Chondrocyte (in vitro differentiated cells): ENCODE measurements around the gene IL19. TPM values are rescaled to one million over a fixed set of nuclear protein-coding genes. Genes with fewer than 3 reads are reported as not detected.

Experiments used
- DNase-seq: peaks from one replicate; pipeline ENCODE4 v3.0.0; 2021; ENCODE audit warnings: mixed read lengths, low spot score
- H3K27ac Mint-ChIP-seq: one replicate; pipeline ENCODE4 v1.8.0; 2021; ENCODE audit warnings: mild to moderate bottlenecking, moderate library complexity, mixed read lengths; ENCODE audit not compliant: unreplicated experiment
- H3K27me3 Mint-ChIP-seq: 2 replicates; pipeline ENCODE4 v1.8.0; 2021; ENCODE audit warnings: low read depth, mixed read lengths
- H3K36me3 Mint-ChIP-seq: 2 replicates; pipeline ENCODE4 v1.8.0; 2021; ENCODE audit warnings: low read depth, mixed read lengths
- H3K4me1 Mint-ChIP-seq: 2 replicates; pipeline ENCODE4 v1.8.0; 2021; ENCODE audit warnings: low read depth, mild to moderate bottlenecking, mixed read lengths
- H3K4me3 Mint-ChIP-seq: one replicate; pipeline ENCODE4 v1.8.0; 2021; ENCODE audit warnings: mild to moderate bottlenecking, moderate library complexity, mixed read lengths; ENCODE audit not compliant: unreplicated experiment
- H3K9me3 Mint-ChIP-seq: 2 replicates; pipeline ENCODE4 v1.8.0; 2021; ENCODE audit warnings: low read depth, mixed read lengths
- total RNA-seq: library from RNA; stranded (reverse); gene quantifications from 3 replicates; pipeline ENCODE4 v1.2.1, GENCODE V29; 2021
- TF ChIP-seq, protein P1 (sequence below): fragments of 200-600 bp; sonication (generic); IDR thresholded peaks from 2 replicates; pipeline ENCODE4 v1.5.0; 2021; ENCODE audit warnings: antibody characterized with exemption, mild to moderate bottlenecking, moderate library complexity

Gene IL19
- total RNA-seq, 1 donor from 2014 or later = not detected

DNA sequence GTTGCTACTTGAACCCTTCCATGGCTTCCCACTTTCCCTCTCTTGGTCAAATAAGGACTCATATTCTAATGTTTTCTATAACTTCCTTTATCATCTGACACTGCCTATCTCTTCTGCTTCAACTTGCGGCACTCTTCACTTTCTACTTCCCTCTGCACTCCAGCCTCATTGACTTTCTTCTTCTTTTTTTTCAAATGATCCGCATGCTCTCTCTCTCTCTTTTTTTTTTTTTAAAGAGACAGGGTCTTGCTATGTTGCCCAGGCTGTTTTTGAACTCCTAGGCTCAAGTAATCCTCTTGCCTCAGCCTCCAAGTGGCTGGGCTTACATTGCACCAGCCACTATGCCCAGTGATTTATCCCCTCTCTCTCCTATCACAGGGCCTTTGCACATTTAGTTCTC is 9.1 kb downstream of the IL19 start:
- Mint-ChIP-seq H3K36me3 (no peaks in the 10 kb centered on the region), H3K27ac (no peak overlapping the region), H3K9me3 (no peaks in the 10 kb centered on the region), H3K4me3 (no peak overlapping the region), H3K27me3 (peaks cover 8% of the 10 kb centered on the region), H3K4me1 (no peaks in the 10 kb centered on the region)
- TF ChIP-seq, protein P1, sequence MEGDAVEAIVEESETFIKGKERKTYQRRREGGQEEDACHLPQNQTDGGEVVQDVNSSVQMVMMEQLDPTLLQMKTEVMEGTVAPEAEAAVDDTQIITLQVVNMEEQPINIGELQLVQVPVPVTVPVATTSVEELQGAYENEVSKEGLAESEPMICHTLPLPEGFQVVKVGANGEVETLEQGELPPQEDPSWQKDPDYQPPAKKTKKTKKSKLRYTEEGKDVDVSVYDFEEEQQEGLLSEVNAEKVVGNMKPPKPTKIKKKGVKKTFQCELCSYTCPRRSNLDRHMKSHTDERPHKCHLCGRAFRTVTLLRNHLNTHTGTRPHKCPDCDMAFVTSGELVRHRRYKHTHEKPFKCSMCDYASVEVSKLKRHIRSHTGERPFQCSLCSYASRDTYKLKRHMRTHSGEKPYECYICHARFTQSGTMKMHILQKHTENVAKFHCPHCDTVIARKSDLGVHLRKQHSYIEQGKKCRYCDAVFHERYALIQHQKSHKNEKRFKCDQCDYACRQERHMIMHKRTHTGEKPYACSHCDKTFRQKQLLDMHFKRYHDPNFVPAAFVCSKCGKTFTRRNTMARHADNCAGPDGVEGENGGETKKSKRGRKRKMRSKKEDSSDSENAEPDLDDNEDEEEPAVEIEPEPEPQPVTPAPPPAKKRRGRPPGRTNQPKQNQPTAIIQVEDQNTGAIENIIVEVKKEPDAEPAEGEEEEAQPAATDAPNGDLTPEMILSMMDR = no peak
- no peak for DNase-seq

DNA sequence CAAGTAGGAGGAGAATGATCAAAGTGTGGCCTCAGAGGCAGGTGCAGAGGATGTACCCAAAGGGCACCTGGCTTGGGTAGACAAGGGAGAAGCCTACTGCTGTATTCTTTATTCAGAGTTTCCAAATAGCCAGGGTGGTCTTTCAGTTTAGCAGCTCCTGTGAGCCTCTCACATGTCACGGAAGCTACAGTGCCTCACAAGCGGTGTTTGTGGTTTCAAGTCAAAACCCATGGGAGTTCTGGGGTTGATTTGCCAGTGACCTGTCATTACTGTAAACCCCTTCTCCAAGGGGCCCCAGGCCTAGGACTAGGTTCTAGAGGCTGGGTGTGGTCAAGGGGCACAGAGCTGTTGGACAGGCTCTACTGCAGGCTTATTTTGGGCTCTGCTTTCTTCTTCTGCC is 11.9 kb downstream of the IL19 start:
- Mint-ChIP-seq H3K4me3 (no peak overlapping the region), H3K36me3 (no peaks in the 10 kb centered on the region), H3K4me1 (peaks cover 4% of the 10 kb centered on the region), H3K9me3 (no peaks in the 10 kb centered on the region), H3K27ac (no peak overlapping the region), H3K27me3 (no peaks in the 10 kb centered on the region)
- DNase-seq = no peak
- TF ChIP-seq, protein P1 = no peak

DNA sequence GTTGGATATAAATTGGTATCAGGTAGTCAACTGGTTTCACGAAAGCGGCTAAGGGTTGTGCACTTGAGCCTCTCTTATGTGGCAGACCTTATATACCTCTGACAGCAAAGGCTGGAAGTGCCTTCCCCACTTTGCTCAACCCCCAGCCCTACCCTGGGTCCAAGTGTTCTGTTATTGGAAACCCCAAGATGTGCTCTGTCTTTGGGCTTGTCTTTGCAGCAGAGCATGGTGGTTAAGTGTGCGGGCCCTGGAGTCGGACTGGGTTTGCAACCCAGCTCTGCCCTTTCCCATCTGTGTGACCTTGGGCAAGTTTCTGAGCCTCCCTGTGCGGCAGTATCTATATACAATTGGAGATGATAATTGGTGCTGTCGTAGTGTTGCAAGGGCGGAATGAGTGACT is 12.9 kb downstream of the IL19 start:
- no peaks in the 10 kb centered on the region for H3K9me3 Mint-ChIP-seq
- H3K4me3 Mint-ChIP-seq = no peak overlapping the region
- peaks cover 6% of the 10 kb centered on the region for H3K27me3 Mint-ChIP-seq
- no peaks in the 10 kb centered on the region for H3K36me3 Mint-ChIP-seq
- no peak overlapping the region for H3K27ac Mint-ChIP-seq
- no peak for DNase-seq
- TF ChIP-seq, protein P1 = no peak
- peaks cover 4% of the 10 kb centered on the region for H3K4me1 Mint-ChIP-seq

DNA sequence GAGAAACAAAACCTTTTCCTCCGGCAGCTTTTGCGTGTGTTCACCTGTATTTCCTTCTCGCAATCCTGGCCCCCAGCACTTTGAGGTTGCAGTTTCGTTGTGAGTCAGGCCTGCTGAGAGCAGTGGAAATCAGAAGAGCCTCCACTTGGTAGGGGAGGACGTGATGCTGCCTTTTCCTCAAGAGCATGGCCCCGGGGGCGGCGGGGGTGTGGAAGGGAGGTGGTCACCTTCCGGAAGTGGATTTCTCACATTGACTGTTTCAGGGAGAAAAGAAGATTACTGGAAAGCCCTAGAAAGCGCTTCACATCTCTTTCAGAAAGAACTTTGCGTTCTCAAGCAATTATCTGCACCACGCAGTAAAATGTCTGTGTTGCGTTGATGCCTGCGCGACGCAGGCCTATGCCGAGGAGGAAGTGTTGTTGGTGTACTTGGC is 13.9 kb downstream of the IL19 start:
- Mint-ChIP-seq H3K27me3 (peaks cover 6% of the 10 kb centered on the region), H3K9me3 (no peaks in the 10 kb centered on the region), H3K36me3 (no peaks in the 10 kb centered on the region), H3K4me3 (no peak overlapping the region), H3K4me1 (peaks cover 4% of the 10 kb centered on the region), H3K27ac (no peak overlapping the region)
- no peak for DNase-seq
- TF ChIP-seq, protein P1 = no peak

DNA sequence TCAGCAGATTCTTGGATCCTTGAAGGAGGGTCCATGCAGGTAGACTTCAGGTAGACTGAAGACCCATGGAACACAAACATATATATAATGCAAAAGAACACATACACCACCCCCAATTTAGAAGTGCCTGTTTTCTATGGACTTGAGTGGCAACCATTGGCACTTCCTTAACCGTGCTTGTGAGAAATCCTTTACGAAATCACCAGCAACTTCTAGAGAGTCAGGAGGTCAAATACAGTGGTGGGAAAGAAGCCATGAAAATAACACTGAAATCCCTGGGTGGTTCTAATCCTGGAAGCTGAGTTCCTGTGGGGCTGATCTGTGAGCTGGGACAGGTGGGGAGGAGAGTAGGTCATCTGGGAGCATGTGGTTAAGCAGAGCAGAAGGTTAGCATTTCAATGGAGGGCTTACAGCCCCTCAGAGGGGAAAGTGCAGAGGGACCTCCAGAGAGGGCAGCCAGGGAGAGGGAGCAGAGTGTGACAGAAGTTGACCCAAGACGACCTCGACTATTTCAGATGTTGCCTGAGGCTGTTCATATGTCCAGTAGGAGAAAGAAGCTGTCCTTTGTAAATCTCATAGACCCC is 14.7 kb downstream of the IL19 start:
- TF ChIP-seq, protein P1 = no peak
- Mint-ChIP-seq H3K27me3 (peaks cover 6% of the 10 kb centered on the region), H3K9me3 (no peaks in the 10 kb centered on the region), H3K27ac (no peak overlapping the region), H3K4me3 (no peak overlapping the region), H3K36me3 (no peaks in the 10 kb centered on the region), H3K4me1 (peaks cover 4% of the 10 kb centered on the region)
- DNase-seq = no peak
